GM06990 (cell line): ENCODE measurements around the gene MPDU1.

ENCODE experiments used
- DNase-seq: peaks from one replicate; pipeline ENCODE4 v3.0.0-alpha.2; 2011; ENCODE audit not compliant: insufficient read length; ENCODE audit errors: extremely low read depth
- H3K27me3 ChIP-seq: replicated peaks from 2 replicates; pipeline ENCODE4 v1.6.0; 2011; ENCODE audit warnings: low read length; ENCODE audit not compliant: control insufficient read depth, insufficient read depth
- H3K36me3 ChIP-seq: 2 replicates; pipeline ENCODE4 v1.5.1; 2011; ENCODE audit warnings: low read length; ENCODE audit not compliant: control insufficient read depth, insufficient read depth
- H3K4me3 ChIP-seq: replicated peaks from 2 replicates; pipeline ENCODE4 v1.5.1; 2011; ENCODE audit warnings: low read depth, mild to moderate bottlenecking, control low read depth, low read length
- CTCF ChIP-seq: IDR thresholded peaks from 2 replicates; pipeline ENCODE4 v1.5.1; 2011; ENCODE audit warnings: low read length, control low read depth, mild to moderate bottlenecking, inconsistent platforms; ENCODE audit not compliant: insufficient read depth, poor library complexity, severe bottlenecking

Gene MPDU1

GRCh38 chr17:7612294-7612640, 28.6 kb downstream of the MPDU1 start:
- peaks cover 5% of the 10 kb centered on the region for H3K36me3 ChIP-seq
- H3K4me3 ChIP-seq, result no peak overlapping the region

GRCh38 chr17:7613769-7614424, 30.2 kb downstream of the MPDU1 start:
- peak; percentile 12 for TF ChIP-seq CTCF
- peak overlapping the region; percentile 96 for H3K4me3 ChIP-seq
- no peak for DNase-seq

More at GRCh38 chr17:7612294-7612640, 28.6 kb downstream of the MPDU1 start:
- no peak for TF ChIP-seq CTCF
- no peak for DNase-seq
- H3K27me3 ChIP-seq, result no peaks in the 10 kb centered on the region

DNA sequence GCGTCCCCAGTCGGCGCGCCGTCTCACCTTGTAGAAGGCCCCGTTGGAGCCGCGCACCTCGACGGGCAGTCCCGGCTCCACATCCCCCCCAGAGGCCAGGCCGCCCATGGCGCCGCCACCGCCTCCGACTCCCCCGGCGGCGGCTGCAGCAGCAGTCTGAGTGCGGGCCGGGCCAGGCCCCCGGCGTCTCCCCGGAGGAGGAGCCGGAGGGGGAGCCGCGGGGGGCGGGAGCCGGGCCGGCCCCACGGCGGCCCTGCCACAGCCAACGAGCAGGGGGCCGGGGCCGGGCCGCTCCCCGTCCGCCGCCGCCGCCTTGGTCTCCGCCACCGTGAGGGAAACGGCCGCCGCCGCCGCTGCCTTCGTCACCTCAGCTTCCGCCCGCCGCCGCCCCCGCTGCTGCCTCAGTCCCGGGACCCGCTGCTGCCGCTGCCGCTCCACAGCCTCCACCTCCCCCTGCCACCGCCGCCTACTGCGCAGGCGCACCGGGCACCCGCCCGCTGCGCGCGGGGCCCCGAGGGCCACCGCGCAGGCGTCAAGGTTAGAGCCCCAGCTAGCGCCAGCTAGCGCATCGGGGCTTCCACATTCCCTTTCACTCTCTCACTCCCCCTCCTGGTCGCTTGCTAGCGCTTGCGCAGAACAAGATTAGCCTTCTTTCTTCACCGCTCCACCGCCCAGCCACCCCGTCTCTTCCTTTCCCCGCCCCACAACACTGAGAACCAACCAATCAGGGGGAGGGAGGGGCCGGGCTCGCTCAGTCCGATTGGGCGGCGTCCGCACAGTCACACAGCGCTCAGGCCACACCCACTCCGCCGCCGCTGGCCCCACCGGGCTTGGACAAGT, 31.0 kb downstream of the MPDU1 start, which contains the start of gene FXR2:
TSS of gene FXR2 (minus strand) at position 473 of the 840 bp plus-strand sequence. CDS start at position 108, 365 bp downstream.
- peak; percentile 65 for TF ChIP-seq CTCF
- Histone ChIP-seq H3K36me3 (peaks cover 5% of the 10 kb centered on the region), H3K4me3 (peak within 1 kb of the TSS; percentile 96), H3K27me3 (no peaks in the 10 kb centered on the region)
- DNase-seq, result peak; percentile 100

More at GRCh38 chr17:7613769-7614424, 30.2 kb downstream of the MPDU1 start:
- H3K36me3 ChIP-seq, result peaks cover 5% of the 10 kb centered on the region
- H3K27me3 ChIP-seq, result no peaks in the 10 kb centered on the region

DNA sequence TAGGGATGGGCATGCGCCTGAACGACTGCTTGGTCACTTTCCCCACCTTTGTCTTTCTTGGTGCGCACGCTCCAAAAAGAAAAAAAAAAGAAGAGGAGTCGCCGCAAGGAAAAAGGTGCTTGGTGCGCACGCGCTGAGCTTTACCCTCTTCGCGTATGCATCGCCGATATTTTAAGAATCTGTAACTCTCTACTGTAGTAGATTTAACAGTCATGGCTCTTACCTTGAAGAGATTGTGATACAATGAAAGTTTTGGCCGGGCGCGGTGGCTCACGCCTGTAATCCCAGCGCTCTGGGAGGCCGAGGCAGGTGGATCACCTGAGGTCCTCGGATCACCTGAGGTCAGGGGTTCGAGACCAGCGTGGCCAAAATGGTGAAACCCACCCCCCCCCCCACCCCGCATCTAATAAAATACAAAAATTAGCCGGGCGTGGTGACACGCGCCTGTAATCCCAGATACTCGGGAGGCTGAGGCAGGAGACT, 31.7 kb downstream of the MPDU1 start:
- H3K27me3 ChIP-seq, result no peaks in the 10 kb centered on the region
- no peak for DNase-seq
- no peak for TF ChIP-seq CTCF
- peak overlapping the region; percentile 58 for H3K4me3 ChIP-seq
- peaks cover 5% of the 10 kb centered on the region for H3K36me3 ChIP-seq

GRCh38 chr17:7618608-7619007, 35.0 kb downstream of the MPDU1 start:
- H3K4me3 ChIP-seq, result no peak overlapping the region
- H3K36me3 ChIP-seq, result no peaks in the 10 kb centered on the region
- no peaks in the 10 kb centered on the region for H3K27me3 ChIP-seq
- TF ChIP-seq CTCF, result no peak
- DNase-seq, result no peak
